HepG2 (cell line): ENCODE results near the gene CHST6. TPM values are rescaled to one million over a fixed set of nuclear protein-coding genes. Genes with fewer than 3 reads are reported as not detected.
A peak's percentile ranks its signal among the peaks of the same experiment; 100 is the strongest.

Source experiments
- E2F2 ChIP-seq: sonication (generic); formaldehyde crosslinking; IDR thresholded peaks from 2 replicates; pipeline ENCODE4 v1.4.0; 2020; ENCODE audit warnings: missing genetic modification reagents, borderline replicate concordance
- RARA ChIP-seq: IDR thresholded peaks from 2 replicates; pipeline ENCODE4 v1.6.1; 2016; ENCODE audit warnings: missing genetic modification reagents, missing compliant biosample characterization
- SCMH1 ChIP-seq: sonication (generic); formaldehyde crosslinking; IDR thresholded peaks from 2 replicates; pipeline ENCODE4 v1.9.0; 2021; ENCODE audit warnings: missing genetic modification reagents, mild to moderate bottlenecking, borderline replicate concordance
- SETDB1 ChIP-seq: sonication (generic); formaldehyde crosslinking; IDR thresholded peaks from 2 replicates; pipeline ENCODE4 v1.5.1; 2020; ENCODE audit warnings: missing genetic modification reagents, mild to moderate bottlenecking, borderline replicate concordance
- ZBTB4 ChIP-seq: sonication (generic); formaldehyde crosslinking; IDR thresholded peaks from 2 replicates; pipeline ENCODE4 v1.4.0; 2020; ENCODE audit warnings: missing genetic modification reagents, mild to moderate bottlenecking, borderline replicate concordance
- ZBTB8A ChIP-seq: sonication (generic); formaldehyde crosslinking; IDR thresholded peaks from 2 replicates; pipeline ENCODE4 v1.4.0; 2020; ENCODE audit warnings: mild to moderate bottlenecking, low read depth, missing genetic modification reagents, borderline replicate concordance
- ZFP37 ChIP-seq: sonication (generic); formaldehyde crosslinking; IDR thresholded peaks from 2 replicates; pipeline ENCODE4 v1.4.0; 2020; ENCODE audit warnings: missing genetic modification reagents, borderline replicate concordance
- ZNF136 ChIP-seq: sonication (generic); formaldehyde crosslinking; IDR thresholded peaks from 2 replicates; pipeline ENCODE4 v1.8.1; 2022; ENCODE audit warnings: low read depth, mild to moderate bottlenecking, moderate library complexity, missing genetic modification reagents
- ZNF276 ChIP-seq: sonication (generic); formaldehyde crosslinking; IDR thresholded peaks from 2 replicates; pipeline ENCODE4 v1.4.0; 2020; ENCODE audit warnings: mild to moderate bottlenecking, low read depth, missing genetic modification reagents
- ZNF451 ChIP-seq: sonication (generic); formaldehyde crosslinking; IDR thresholded peaks from 2 replicates; pipeline ENCODE4 v1.5.0; 2020; ENCODE audit warnings: mild to moderate bottlenecking, missing genetic modification reagents
- ZUFSP ChIP-seq: sonication (generic); formaldehyde crosslinking; IDR thresholded peaks from 2 replicates; pipeline ENCODE4 v1.9.0; 2021; ENCODE audit warnings: missing genetic modification reagents, mild to moderate bottlenecking, borderline replicate concordance
- polyA plus RNA-seq, 8 experiments: library from polyadenylated mRNA; depleted of rRNA in 3 of 8; stranded (reverse) in 7 of 8; unstranded in 1 of 8; fragments of >200 nt; fragmentation: Illumina TruSeq in 4 of 8; extraction: Trizol in 4 of 8; gene quantifications; 2 replicates each; pipeline versions ENCODE4 v1.2.1 to v1.2.3, GENCODE V29; 2011 to 2016; ENCODE audit warnings: low read depth in 4 of 8, missing spikeins in 1 of 8, mixed read lengths in 1 of 8; ENCODE audit not compliant: insufficient read depth in 1 of 8
- total RNA-seq, 5 experiments: library from RNA; depleted of rRNA; stranded (reverse); fragments of >200 nt; fragmentation: Illumina TruSeq; extraction: Trizol; gene quantifications; 2 replicates each; pipeline ENCODE4 v1.2.3, GENCODE V29; 2016; ENCODE audit warnings: low read depth in 1 of 5
- TF ChIP-seq, protein P1 (sequence below): sonication (generic); formaldehyde crosslinking; IDR thresholded peaks from 2 replicates; pipeline ENCODE4 v1.5.1; 2020; ENCODE audit warnings: missing genetic modification reagents, mild to moderate bottlenecking, borderline replicate concordance
- TF ChIP-seq, protein P2 (sequence below): sonication (generic); formaldehyde crosslinking; IDR thresholded peaks from 2 replicates; pipeline ENCODE4 v1.5.0; 2020; ENCODE audit warnings: mild to moderate bottlenecking, missing genetic modification reagents

Gene CHST6
- total and polyA plus RNA-seq, 2 of the 13 experiments (the other 11 are each of a cell fraction or from before 2014, with no cell fraction given): 0.18 to 0.91 TPM

GRCh38 chr16:75501359-75501758 lies 6.1 kb upstream of the CHST6 start (continued):
- TF ChIP-seq ZFP37 (CRISPR knock-in tag) (no peak), SETDB1 (no peak), E2F2 (CRISPR knock-in tag) (no peak), ZBTB4 (no peak), RARA (CRISPR knock-in tag) (0 out of 2 replicates have a peak, but pooled peaks have one; percentile 16), ZUFSP (CRISPR knock-in tag) (no peak), SCMH1 (CRISPR knock-in tag) (no peak), ZNF136 (CRISPR knock-in tag) (no peak), ZNF451 (no peak), ZNF276 (CRISPR knock-in tag) (no peak), ZBTB8A (CRISPR knock-in tag) (no peak)
- TF ChIP-seq, protein P1, sequence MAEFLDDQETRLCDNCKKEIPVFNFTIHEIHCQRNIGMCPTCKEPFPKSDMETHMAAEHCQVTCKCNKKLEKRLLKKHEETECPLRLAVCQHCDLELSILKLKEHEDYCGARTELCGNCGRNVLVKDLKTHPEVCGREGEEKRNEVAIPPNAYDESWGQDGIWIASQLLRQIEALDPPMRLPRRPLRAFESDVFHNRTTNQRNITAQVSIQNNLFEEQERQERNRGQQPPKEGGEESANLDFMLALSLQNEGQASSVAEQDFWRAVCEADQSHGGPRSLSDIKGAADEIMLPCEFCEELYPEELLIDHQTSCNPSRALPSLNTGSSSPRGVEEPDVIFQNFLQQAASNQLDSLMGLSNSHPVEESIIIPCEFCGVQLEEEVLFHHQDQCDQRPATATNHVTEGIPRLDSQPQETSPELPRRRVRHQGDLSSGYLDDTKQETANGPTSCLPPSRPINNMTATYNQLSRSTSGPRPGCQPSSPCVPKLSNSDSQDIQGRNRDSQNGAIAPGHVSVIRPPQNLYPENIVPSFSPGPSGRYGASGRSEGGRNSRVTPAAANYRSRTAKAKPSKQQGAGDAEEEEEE (CRISPR knock-in tag): no peak
- TF ChIP-seq, protein P2, sequence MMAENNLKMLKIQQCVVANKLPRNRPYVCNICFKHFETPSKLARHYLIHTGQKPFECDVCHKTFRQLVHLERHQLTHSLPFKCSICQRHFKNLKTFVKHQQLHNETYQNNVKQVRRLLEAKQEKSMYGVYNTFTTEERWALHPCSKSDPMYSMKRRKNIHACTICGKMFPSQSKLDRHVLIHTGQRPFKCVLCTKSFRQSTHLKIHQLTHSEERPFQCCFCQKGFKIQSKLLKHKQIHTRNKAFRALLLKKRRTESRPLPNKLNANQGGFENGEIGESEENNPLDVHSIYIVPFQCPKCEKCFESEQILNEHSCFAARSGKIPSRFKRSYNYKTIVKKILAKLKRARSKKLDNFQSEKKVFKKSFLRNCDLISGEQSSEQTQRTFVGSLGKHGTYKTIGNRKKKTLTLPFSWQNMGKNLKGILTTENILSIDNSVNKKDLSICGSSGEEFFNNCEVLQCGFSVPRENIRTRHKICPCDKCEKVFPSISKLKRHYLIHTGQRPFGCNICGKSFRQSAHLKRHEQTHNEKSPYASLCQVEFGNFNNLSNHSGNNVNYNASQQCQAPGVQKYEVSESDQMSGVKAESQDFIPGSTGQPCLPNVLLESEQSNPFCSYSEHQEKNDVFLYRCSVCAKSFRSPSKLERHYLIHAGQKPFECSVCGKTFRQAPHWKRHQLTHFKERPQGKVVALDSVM (CRISPR knock-in tag): peak; percentile 71
